Measurements from ENCODE around the gene KIFAP3. TPM values are rescaled to one million over a fixed set of nuclear protein-coding genes. Genes with fewer than 3 reads are reported as not detected.

KIFAP3 gene
- total RNA-seq, 1 experiment from 2014 or later: 3.8 TPM

DNA sequence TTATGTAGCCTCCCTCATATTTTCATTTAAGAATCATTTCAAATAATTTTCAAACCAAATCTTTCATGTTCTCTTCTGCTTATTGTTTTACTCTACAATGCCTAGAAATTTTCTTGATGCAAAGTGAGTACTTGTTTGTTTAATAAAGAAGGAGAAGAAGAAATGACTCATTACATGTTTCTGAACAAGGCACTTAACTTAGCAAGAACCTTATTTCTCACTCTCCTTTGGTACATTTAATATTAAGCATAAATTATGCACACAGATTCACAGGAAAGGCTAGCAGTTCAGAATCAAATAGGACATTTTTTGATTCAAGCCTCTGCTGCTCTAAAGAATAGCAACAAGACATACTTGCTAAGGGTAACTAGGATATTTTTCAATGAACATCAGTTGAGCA lies 189.9 kb downstream of the KIFAP3 start:
- no peak overlapping the region for H4K5ac ChIP-seq (ENCODE audit: insufficient read length, low read depth, low read length)
- H3K23me2 ChIP-seq (ENCODE audit: insufficient read length, low read depth, low read length, poor library complexity, severe bottlenecking): no peaks in the 10 kb centered on the region
- H2BK5ac ChIP-seq (ENCODE audit: insufficient read length, low read length): no peak overlapping the region
- no peak overlapping the region for H3K4me2 ChIP-seq (ENCODE audit: insufficient read depth, insufficient read length, low read length)
- H3K18ac ChIP-seq (ENCODE audit: insufficient read length, low read depth, low read length): no peak overlapping the region
- DNase-seq: no peak
- no peak overlapping the region for H3K23ac ChIP-seq (ENCODE audit: insufficient read length, low read depth, low read length)
- no peaks in the 10 kb centered on the region for H3K27me3 Mint-ChIP-seq (ENCODE audit: low read depth)
- peaks cover 6 to 23% (median 19%) of the 10 kb centered on the region in 3 experiments for H3K36me3 Mint-ChIP-seq (ENCODE audit: insufficient read depth in 1 of 3, low read depth in 3 of 3)
- no peaks in the 10 kb centered on the region for H3K27me3 ChIP-seq (ENCODE audit: insufficient read depth, low read length)
- no peak overlapping the region for H3K27ac Mint-ChIP-seq
- H3K9me3 Mint-ChIP-seq: 0 out of 5 replicates have a peak, but pooled peaks cover 0 to 3% of the 10 kb centered on the region in 2 experiments
- no peak overlapping the region for H2BK20ac ChIP-seq (ENCODE audit: low read depth, low read length, poor library complexity, severe bottlenecking)
- no peaks in the 10 kb centered on the region for H3K4me1 ChIP-seq (ENCODE audit: insufficient read depth, low read length)
- TF ChIP-seq, protein P1, sequence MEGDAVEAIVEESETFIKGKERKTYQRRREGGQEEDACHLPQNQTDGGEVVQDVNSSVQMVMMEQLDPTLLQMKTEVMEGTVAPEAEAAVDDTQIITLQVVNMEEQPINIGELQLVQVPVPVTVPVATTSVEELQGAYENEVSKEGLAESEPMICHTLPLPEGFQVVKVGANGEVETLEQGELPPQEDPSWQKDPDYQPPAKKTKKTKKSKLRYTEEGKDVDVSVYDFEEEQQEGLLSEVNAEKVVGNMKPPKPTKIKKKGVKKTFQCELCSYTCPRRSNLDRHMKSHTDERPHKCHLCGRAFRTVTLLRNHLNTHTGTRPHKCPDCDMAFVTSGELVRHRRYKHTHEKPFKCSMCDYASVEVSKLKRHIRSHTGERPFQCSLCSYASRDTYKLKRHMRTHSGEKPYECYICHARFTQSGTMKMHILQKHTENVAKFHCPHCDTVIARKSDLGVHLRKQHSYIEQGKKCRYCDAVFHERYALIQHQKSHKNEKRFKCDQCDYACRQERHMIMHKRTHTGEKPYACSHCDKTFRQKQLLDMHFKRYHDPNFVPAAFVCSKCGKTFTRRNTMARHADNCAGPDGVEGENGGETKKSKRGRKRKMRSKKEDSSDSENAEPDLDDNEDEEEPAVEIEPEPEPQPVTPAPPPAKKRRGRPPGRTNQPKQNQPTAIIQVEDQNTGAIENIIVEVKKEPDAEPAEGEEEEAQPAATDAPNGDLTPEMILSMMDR (conservative IDR thresholded peaks at IDR 0.05): no peak
- no peak overlapping the region for H3K27ac ChIP-seq (ENCODE audit: insufficient read length, low read depth, low read length)
- H3K9ac ChIP-seq (ENCODE audit: extremely low read depth, insufficient read length, low read length): no peak overlapping the region
- H2BK12ac ChIP-seq (ENCODE audit: insufficient read length, low read depth, low read length): no peak overlapping the region
- no peak overlapping the region for H2BK15ac ChIP-seq (ENCODE audit: low read depth, low read length)
- 0 out of 2 replicates have a peak, but pooled peaks cover 1% of the 10 kb centered on the region for H3K79me2 ChIP-seq (ENCODE audit: insufficient read depth, low read length)
- no peak overlapping the region for H3K4me3 Mint-ChIP-seq
- H3K14ac ChIP-seq (ENCODE audit: insufficient read depth, low read length): no peak overlapping the region
- no peak overlapping the region for H2AK5ac ChIP-seq (ENCODE audit: insufficient read length, low read length)
- no peak overlapping the region for H2AFZ ChIP-seq (ENCODE audit: low read length)
- H3T11ph ChIP-seq (ENCODE audit: low read length): no peak overlapping the region
- no peaks in the 10 kb centered on the region for H3K79me1 ChIP-seq (ENCODE audit: insufficient read depth, low read depth, low read length, poor library complexity, severe bottlenecking)
- H2BK120ac ChIP-seq (ENCODE audit: low read depth, low read length, poor library complexity, severe bottlenecking): no peak overlapping the region
- no peaks in the 10 kb centered on the region for H4K20me1 ChIP-seq (ENCODE audit: control insufficient read depth, insufficient read depth, insufficient read length)
- no peak overlapping the region for H4K8ac ChIP-seq (replicated peaks; ENCODE audit: insufficient read length, low read depth, low read length)
- no peak overlapping the region for H3K4ac ChIP-seq (ENCODE audit: low read depth, low read length)
- H4K91ac ChIP-seq (ENCODE audit: insufficient read length, low read depth, low read length): no peak overlapping the region
- peaks cover 0 to 3% of the 10 kb centered on the region in 2 experiments; a peak in 1 of 4 replicates for H3K4me1 Mint-ChIP-seq
- H3K9me3 ChIP-seq (ENCODE audit: control insufficient read depth, low read depth, low read length): no peaks in the 10 kb centered on the region
- no peak overlapping the region for H3K56ac ChIP-seq (ENCODE audit: insufficient read length, low read depth, low read length)

All from H9 (cell line).